ENCODE measurements around the gene MAP3K2.

Gene MAP3K2

GRCh38 chr2:127280693-127281092 is 107.1 kb downstream of the MAP3K2 start:
- no peak for DNase-seq

- no peak for DNase-seq
Measured at GRCh38 chr2:127279781-127280180, 108.0 kb downstream of the MAP3K2 start.

GRCh38 chr2:127278959-127279358 is 108.8 kb downstream of the MAP3K2 start:
- no peak for DNase-seq

- DNase-seq, result no peak
Measured at GRCh38 chr2:127277028-127277427, 110.7 kb downstream of the MAP3K2 start.

DNA sequence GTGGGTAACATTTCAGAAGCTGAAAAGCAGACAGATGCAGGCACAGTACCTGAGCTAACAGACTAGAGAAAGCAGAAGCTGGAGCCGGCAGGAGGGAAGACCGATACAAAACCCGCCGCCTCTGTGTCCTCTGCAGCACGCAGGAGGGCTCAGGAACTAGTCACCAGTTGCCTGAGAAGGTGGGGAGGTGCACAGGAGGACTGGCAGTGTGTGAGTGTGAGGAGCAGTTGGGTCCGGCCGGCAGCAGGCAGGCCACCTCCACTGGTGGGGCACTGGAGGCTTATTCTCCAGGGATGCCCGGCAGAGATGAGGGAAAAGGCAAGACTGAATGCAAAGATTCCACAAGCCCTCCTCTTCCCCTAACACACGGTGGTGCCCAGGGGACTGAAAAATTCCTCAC is 112.0 kb downstream of the MAP3K2 start:
- DNase-seq, result no peak

GRCh38 chr2:127275356-127275755 is 112.4 kb downstream of the MAP3K2 start:
- DNase-seq, result no peak

DNA sequence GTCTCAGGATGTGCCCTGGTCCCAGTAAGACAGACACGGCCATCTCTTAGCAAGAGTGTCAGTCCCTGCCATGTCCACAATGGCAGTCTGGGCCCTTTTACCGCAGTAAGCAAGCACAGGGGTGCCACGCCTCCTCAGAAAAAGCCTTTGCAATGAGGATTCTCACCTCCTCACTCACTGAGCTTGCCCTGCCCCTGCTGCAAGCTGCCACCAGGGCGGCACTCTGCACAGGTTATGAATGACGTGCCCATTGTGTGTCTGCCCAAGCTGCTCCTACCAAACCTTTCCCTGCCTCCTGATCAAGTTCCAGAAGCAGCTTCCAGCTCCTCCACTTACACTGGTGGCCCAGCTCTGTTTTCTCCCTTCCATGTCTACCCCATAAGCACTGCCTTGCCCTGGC is 117.1 kb downstream of the MAP3K2 start:
- DNase-seq, result peak; percentile 3

- no peak for DNase-seq
Measured at GRCh38 chr2:127261804-127262406, 125.9 kb downstream of the MAP3K2 start.

DNA sequence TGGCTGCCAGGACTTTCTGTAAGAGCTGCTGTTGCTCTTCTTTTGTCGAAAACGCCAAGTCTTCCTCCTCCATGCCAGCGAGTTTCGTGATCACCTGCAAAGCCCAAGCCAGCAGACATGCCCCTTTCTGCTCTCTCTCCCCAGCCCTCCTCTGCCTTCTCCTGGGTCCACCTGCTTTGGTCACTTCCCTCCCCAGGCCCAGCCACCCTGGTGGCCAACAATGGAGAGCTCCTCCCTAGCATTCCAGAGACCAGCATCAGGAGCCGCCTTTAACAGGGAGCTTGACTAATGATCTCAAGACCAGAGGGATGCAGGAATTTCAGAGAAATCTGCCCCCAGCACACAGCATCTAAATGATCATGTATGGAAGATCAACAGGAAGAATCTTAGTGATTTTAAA is 128.4 kb downstream of the MAP3K2 start:
- DNase-seq, result no peak

- no peak for DNase-seq
Measured at GRCh38 chr2:127256866-127257265, 130.9 kb downstream of the MAP3K2 start.

- DNase-seq, result no peak
Measured at GRCh38 chr2:127256381-127256780, 131.4 kb downstream of the MAP3K2 start.

- DNase-seq, result no peak
Measured at GRCh38 chr2:127255721-127256120, 132.1 kb downstream of the MAP3K2 start.

DNA sequence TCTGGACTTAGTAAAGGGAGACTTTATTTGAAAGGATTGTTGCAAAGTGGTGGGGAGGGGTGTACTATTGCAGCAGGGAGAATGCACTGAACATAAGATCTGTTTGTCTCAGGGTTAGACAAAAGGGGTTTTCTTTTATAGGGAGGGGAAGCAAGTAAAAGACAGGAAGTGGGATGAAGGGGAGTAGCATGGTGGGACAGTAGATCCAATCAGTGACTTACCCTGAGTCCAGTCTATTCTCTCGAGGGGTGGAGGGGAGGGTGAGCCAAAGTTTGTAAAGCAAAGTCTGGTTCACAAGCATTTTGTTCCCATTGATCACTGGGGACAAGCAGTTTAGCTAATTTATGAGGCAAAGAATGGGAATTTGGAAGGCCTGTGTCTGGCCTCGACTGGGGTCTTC is 132.6 kb downstream of the MAP3K2 start:
- DNase-seq, result no peak

GRCh38 chr2:127254386-127254981 is 133.3 kb downstream of the MAP3K2 start:
- DNase-seq, result no peak

Measured in NCI-H69 (cell line).